Measurements from ENCODE around the gene MSRB2.

DNA sequence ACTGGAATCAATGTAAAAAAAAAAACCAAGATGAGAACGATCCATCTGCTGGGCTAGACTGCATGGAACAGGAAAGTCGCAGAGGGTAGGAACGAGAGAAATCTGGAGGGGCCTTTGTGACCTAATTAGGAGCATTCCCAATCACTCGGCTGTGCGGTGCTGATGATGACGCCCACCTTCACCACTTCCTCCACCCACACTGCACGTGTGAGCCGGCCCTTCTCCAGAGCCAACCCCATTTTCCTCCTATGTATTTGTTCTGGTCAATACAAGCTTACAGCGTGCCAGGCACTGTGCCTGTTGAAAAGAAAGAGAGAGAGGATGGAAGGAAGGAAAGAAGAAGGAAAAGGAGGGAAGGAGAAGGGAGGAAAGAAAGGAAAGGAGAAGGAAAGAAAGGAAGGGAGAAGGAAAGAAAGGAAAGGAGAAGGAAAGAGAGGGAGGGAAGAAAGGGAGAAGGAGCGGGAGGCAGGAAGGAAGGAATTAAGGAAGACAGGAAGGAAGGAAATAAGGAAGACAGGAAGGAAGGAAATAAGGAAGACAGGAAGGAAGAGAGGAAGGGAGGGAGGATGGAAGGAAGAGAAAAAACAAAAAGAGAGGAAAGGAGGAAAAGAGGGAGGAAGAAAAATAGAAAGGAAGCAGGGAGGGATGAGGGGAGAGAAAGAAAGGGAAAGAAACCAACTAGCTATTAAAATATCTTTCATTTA, 61.2 kb downstream of the MSRB2 start:
- TF ChIP-seq RARB (CRISPR knock-in tag; IDR thresholded peaks at IDR 0.05): no peak
- no peak for TF ChIP-seq ZFP3 (CRISPR knock-in tag; IDR thresholded peaks at IDR 0.05)
- no peak for TF ChIP-seq PATZ1 (CRISPR knock-in tag; IDR thresholded peaks at IDR 0.05; ENCODE audit: borderline replicate concordance)
- TF ChIP-seq TOX (CRISPR knock-in tag; IDR thresholded peaks at IDR 0.05; ENCODE audit: borderline replicate concordance): no peak
- TF ChIP-seq, protein P1, sequence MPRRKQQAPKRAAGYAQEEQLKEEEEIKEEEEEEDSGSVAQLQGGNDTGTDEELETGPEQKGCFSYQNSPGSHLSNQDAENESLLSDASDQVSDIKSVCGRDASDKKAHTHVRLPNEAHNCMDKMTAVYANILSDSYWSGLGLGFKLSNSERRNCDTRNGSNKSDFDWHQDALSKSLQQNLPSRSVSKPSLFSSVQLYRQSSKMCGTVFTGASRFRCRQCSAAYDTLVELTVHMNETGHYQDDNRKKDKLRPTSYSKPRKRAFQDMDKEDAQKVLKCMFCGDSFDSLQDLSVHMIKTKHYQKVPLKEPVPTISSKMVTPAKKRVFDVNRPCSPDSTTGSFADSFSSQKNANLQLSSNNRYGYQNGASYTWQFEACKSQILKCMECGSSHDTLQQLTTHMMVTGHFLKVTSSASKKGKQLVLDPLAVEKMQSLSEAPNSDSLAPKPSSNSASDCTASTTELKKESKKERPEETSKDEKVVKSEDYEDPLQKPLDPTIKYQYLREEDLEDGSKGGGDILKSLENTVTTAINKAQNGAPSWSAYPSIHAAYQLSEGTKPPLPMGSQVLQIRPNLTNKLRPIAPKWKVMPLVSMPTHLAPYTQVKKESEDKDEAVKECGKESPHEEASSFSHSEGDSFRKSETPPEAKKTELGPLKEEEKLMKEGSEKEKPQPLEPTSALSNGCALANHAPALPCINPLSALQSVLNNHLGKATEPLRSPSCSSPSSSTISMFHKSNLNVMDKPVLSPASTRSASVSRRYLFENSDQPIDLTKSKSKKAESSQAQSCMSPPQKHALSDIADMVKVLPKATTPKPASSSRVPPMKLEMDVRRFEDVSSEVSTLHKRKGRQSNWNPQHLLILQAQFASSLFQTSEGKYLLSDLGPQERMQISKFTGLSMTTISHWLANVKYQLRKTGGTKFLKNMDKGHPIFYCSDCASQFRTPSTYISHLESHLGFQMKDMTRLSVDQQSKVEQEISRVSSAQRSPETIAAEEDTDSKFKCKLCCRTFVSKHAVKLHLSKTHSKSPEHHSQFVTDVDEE (CRISPR knock-in tag; IDR thresholded peaks at IDR 0.05): no peak
- no peak for TF ChIP-seq TCF4 (CRISPR knock-in tag; IDR thresholded peaks at IDR 0.05; ENCODE audit: borderline replicate concordance)
- TF ChIP-seq ISL1 (CRISPR knock-in tag; IDR thresholded peaks at IDR 0.05): no peak
- no peak for TF ChIP-seq ZNF70 (CRISPR knock-in tag; IDR thresholded peaks at IDR 0.05)
- TF ChIP-seq ESRRG (CRISPR knock-in tag; IDR thresholded peaks at IDR 0.05): no peak
- TF ChIP-seq BACH2 (CRISPR knock-in tag; IDR thresholded peaks at IDR 0.05; ENCODE audit: borderline replicate concordance): no peak
- no peak for TF ChIP-seq CSRNP3 (CRISPR knock-in tag; IDR thresholded peaks at IDR 0.05)
- no peak for TF ChIP-seq ARNTL (CRISPR knock-in tag; IDR thresholded peaks at IDR 0.05; ENCODE audit: borderline replicate concordance, low read depth)
- TF ChIP-seq SNAI2 (CRISPR knock-in tag; IDR thresholded peaks at IDR 0.05): no peak

Measured in SK-N-SH treated with all-trans-retinoic acid at 6 μM for 48 hours (cell line).